Common myeloid progenitor, CD34-positive (primary cell): ENCODE results near the gene MSH2.
"Not testable (repeated sequence)": the region's sequence is repeated elsewhere in the genome, so short reads cannot be mapped to it uniquely, and the experiment has no call there.

Source experiments
- CTCF ChIA-PET: fragments of 350-600 bp; sonication (Branson Sonifier 250); formaldehyde crosslinking; loops from one replicate; lab custom pipeline; 2021; ENCODE audit warnings: antibody characterized with exemption; lab: Charles Lee
- POLR2A ChIA-PET: fragments of 350-600 bp; sonication (Branson Sonifier 250); formaldehyde crosslinking; loops from one replicate; lab custom pipeline; 2021; ENCODE audit warnings: antibody characterized with exemption; lab: Charles Lee
- DNase-seq, 3 donors: peaks; one replicate each; pipeline versions ENCODE4 v3.0.0 to v3.0.0-alpha.2; 2013
- H3K27ac ChIP-seq, 2 experiments: 1 replicate in 1 of 2; 2 replicates in 1 of 2; pipeline ENCODE4 v1.7.0; 2013; ENCODE audit warnings: inconsistent platforms in 2 of 2, low read length in 2 of 2, mild to moderate bottlenecking in 2 of 2, low read depth in 1 of 2, moderate library complexity in 1 of 2; ENCODE audit not compliant: severe bottlenecking in 2 of 2, insufficient read depth in 1 of 2, poor library complexity in 1 of 2
- H3K27me3 ChIP-seq, 5 experiments: replicated peaks in 2 of 5; 1 replicate in 3 of 5; 2 replicates in 2 of 5; pipeline versions ENCODE4 v1.6.1 to v1.7.0; 2013; ENCODE audit warnings: low read length in 4 of 5, mild to moderate bottlenecking in 2 of 5, moderate library complexity in 2 of 5, inconsistent platforms in 1 of 5; ENCODE audit not compliant: insufficient read depth in 5 of 5, control insufficient read depth in 4 of 5
- H3K36me3 ChIP-seq, 4 experiments: 1 replicate in 2 of 4; 2 replicates in 2 of 4; pipeline versions ENCODE4 v1.6.1 to v1.7.0; 2013; ENCODE audit warnings: low read length in 3 of 4, control low read depth in 1 of 4, mild to moderate bottlenecking in 1 of 4; ENCODE audit not compliant: control insufficient read depth in 4 of 4, insufficient read depth in 4 of 4
- H3K4me1 ChIP-seq, 4 experiments: 1 replicate in 3 of 4; 2 replicates in 1 of 4; pipeline versions ENCODE4 v1.6.1 to v1.7.1; 2013; ENCODE audit warnings: low read length in 3 of 4, mild to moderate bottlenecking in 3 of 4, control low read depth in 1 of 4, inconsistent platforms in 1 of 4, moderate library complexity in 1 of 4; ENCODE audit not compliant: control insufficient read depth in 4 of 4, insufficient read depth in 4 of 4; ENCODE audit errors: control extremely low read depth in 1 of 4
- H3K4me3 ChIP-seq, 7 experiments: 1 replicate in 4 of 7; 2 replicates in 3 of 7; pipeline versions ENCODE4 v1.5.1 to v1.7.0; 2013; ENCODE audit warnings: mild to moderate bottlenecking in 7 of 7, low read length in 6 of 7, moderate library complexity in 6 of 7, inconsistent platforms in 2 of 7, low read depth in 2 of 7, control low read depth in 1 of 7; ENCODE audit not compliant: insufficient read depth in 4 of 7, control insufficient read depth in 1 of 7; ENCODE audit errors: extremely low read depth in 1 of 7
- H3K9me3 ChIP-seq, 5 experiments: 1 replicate in 4 of 5; 2 replicates in 1 of 5; pipeline versions ENCODE4 v1.6.1 to v1.7.1; 2013; ENCODE audit warnings: low read length in 4 of 5, mild to moderate bottlenecking in 2 of 5, inconsistent platforms in 1 of 5, low read depth in 1 of 5, moderate library complexity in 1 of 5; ENCODE audit not compliant: control insufficient read depth in 4 of 5, insufficient read depth in 2 of 5; ENCODE audit errors: control extremely low read depth in 1 of 5
- WGBS: methylation state at CpG from one replicate; pipeline ENCODE4 v1.1.5; 2013; ENCODE audit not compliant: insufficient coverage; 5-methylcytosine and 5-hydroxymethylcytosine counted together

Gene MSH2

DNA sequence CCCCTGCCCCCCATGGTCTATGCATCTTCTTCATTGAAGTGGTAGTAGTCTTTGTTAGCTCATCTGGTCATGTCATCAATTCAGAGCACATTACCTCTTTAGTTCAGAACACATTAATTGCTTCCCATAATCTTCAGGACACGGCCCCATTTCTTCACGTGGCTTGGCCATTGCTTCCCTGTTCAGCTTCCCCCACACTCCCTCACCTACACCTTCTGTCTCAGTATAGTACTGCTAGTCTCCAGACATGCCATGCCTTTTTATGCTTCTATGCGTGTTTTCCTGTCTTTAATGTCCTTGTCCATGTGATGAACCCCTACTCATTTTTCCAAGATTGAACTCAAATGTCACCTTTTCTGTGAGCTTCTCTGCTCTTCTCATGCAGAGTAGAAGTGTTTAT, 35.1 kb downstream of the MSH2 start:
- POLR2A ChIA-PET, result no interaction called here
- DNase-seq, result no peak
- 90% methylated on average over 3 of the region's 3 CpGs for WGBS
- CTCF ChIA-PET, result interaction anchor here (0.7 to 1.9 kb wide), 11 partner anchors 10 to 339 kb away, joined by 3 to 8 read pairs (median 5); no protein-coding TSS in a partner anchor
- Histone ChIP-seq H3K36me3 (peaks cover 6 to 37% (median 17%) of the 10 kb centered on the region in 4 experiments), H3K27ac (no peak overlapping the region), H3K4me3 (no peak overlapping the region), H3K27me3 (no peaks in the 10 kb centered on the region), H3K9me3 (no peaks in the 10 kb centered on the region), H3K4me1 (no peaks in the 10 kb centered on the region)

- no peaks in the 10 kb centered on the region for H3K4me1 ChIP-seq
- H3K27me3 ChIP-seq, result no peaks in the 10 kb centered on the region
- CTCF ChIA-PET, result interaction anchor here (1.6 to 1.9 kb wide), 4 partner anchors 12 to 339 kb away, joined by 4 to 6 read pairs (median 5); no protein-coding TSS in a partner anchor
- H3K27ac ChIP-seq, result no peak overlapping the region
- H3K4me3 ChIP-seq, result no peak overlapping the region
- H3K9me3 ChIP-seq, result no peaks in the 10 kb centered on the region
- POLR2A ChIA-PET, result no interaction called here
- peaks cover 6 to 40% (median 22%) of the 10 kb centered on the region in 4 experiments for H3K36me3 ChIP-seq
- DNase-seq, result no peak
- WGBS, result 100% methylated on average over 1 of the region's 2 CpGs
Observed at GRCh38 chr2:47438783-47439182, 35.8 kb downstream of the MSH2 start.

- Histone ChIP-seq H3K27me3 (no peaks in the 10 kb centered on the region), H3K27ac (no peak overlapping the region), H3K4me1 (peaks cover 0 to 2% (median 0%) of the 10 kb centered on the region in 4 experiments), H3K9me3 (peaks cover 0 to 4% (median 0%) of the 10 kb centered on the region in 5 experiments), H3K36me3 (peaks cover 14 to 47% (median 30%) of the 10 kb centered on the region in 4 experiments), H3K4me3 (no peak overlapping the region)
- DNase-seq, result no peak
- ChIA-PET CTCF (no interaction called here), POLR2A (no interaction called here)
Observed at GRCh38 chr2:47451790-47452189, 48.8 kb downstream of the MSH2 start.

- DNase-seq, result peak in 1 of 3 donors; percentile 2
- Histone ChIP-seq H3K4me3 (no peak overlapping the region), H3K36me3 (peaks cover 14 to 50% (median 30%) of the 10 kb centered on the region in 4 experiments), H3K4me1 (peaks cover 0 to 12% (median 0%) of the 10 kb centered on the region in 4 experiments), H3K27me3 (no peaks in the 10 kb centered on the region), H3K9me3 (peaks cover 0 to 4% (median 0%) of the 10 kb centered on the region in 5 experiments), H3K27ac (no peak overlapping the region)
- CTCF ChIA-PET, result no interaction called here
- WGBS, result no CpG with 5 or more reads among the region's 2 CpGs
- POLR2A ChIA-PET, result no interaction called here
Observed at GRCh38 chr2:47452761-47453160, 49.8 kb downstream of the MSH2 start.

DNA sequence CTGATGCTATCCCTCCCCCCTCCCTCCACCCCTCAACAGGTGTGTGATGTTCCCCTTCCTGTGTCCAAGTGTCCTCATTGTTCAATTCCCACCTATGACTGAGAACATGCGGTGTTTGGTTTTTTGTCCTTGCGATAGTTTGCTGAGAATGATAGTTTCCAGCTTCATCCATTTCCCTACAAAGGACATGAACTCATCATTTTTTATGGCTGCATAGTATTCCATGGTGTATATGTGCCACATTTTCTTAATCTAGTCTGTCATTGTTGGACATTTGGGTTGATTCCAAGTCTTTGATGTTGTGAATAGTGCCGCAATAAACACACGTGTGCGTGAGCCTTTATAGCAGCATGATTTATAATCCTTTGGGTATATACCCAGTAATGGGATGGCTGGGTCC, 51.9 kb downstream of the MSH2 start:
- H3K4me3 ChIP-seq, H3K27me3 ChIP-seq, H3K27ac ChIP-seq, DNase-seq, H3K9me3 ChIP-seq, POLR2A ChIA-PET: not testable (repeated sequence)
- peaks cover 0 to 19% (median 0%) of the 10 kb centered on the region in 4 experiments for H3K4me1 ChIP-seq
- CTCF ChIA-PET, result interaction anchor here (0.7 kb wide), 1 partner anchor 9 kb away, joined by 3 read pairs; no protein-coding TSS in a partner anchor
- no CpG with 5 or more reads among the region's 5 CpGs for WGBS
- H3K36me3 ChIP-seq, result peaks cover 12 to 43% (median 25%) of the 10 kb centered on the region in 4 experiments

GRCh38 chr2:47455411-47455810, 52.5 kb downstream of the MSH2 start:
- WGBS, result 100% methylated on average over 2 of the region's 3 CpGs
- Histone ChIP-seq H3K4me1 (peaks cover 0 to 19% (median 0%) of the 10 kb centered on the region in 4 experiments), H3K27ac (no peak overlapping the region), H3K36me3 (peaks cover 14 to 43% (median 27%) of the 10 kb centered on the region in 4 experiments), H3K9me3 (peaks cover 0 to 4% (median 0%) of the 10 kb centered on the region in 5 experiments), H3K4me3 (no peak overlapping the region), H3K27me3 (no peaks in the 10 kb centered on the region)
- DNase-seq, result no peak
- POLR2A ChIA-PET, result no interaction called here
- CTCF ChIA-PET, result interaction anchor here (0.7 kb wide), 1 partner anchor 9 kb away, joined by 3 read pairs; no protein-coding TSS in a partner anchor

DNA sequence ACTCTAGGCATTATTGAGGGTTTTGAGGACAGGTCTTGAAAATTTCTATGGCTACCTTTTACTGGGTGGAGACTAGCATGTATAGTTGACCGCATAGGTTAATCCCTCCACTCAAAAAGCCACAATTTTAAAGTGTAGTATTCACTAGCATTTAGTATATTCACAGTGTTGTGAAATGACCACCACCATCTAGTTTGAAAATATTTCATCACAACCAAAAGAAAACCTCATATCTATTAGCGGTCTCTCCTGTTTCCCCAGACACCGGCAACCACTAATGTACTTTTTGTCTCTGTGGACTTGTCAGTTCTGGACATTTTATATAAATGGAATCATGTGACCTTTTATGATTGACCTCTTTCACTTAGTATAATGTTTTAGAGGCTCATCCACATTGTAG, 53.9 kb downstream of the MSH2 start:
- Histone ChIP-seq H3K4me3 (no peak overlapping the region), H3K27me3 (no peaks in the 10 kb centered on the region), H3K36me3 (peaks cover 8 to 31% (median 18%) of the 10 kb centered on the region in 4 experiments), H3K9me3 (peaks cover 0 to 4% (median 0%) of the 10 kb centered on the region in 5 experiments), H3K4me1 (peaks cover 0 to 19% (median 0%) of the 10 kb centered on the region in 4 experiments), H3K27ac (no peak overlapping the region)
- 100% methylated on average over 2 of the region's 3 CpGs for WGBS
- DNase-seq, result no peak
- CTCF ChIA-PET, result no interaction called here
- POLR2A ChIA-PET, result no interaction called here
